ENCODE measurements around the gene ARSA. TPM values are rescaled to one million over a fixed set of nuclear protein-coding genes. Genes with fewer than 3 reads are reported as not detected.
"Not testable (repeated sequence)": the region's sequence is repeated elsewhere in the genome, so short reads cannot be mapped to it uniquely, and the experiment has no call there.

ARSA gene
- polyA plus RNA-seq, 3 donors: 11.9 to 85.2 (median 12.1) TPM

DNA sequence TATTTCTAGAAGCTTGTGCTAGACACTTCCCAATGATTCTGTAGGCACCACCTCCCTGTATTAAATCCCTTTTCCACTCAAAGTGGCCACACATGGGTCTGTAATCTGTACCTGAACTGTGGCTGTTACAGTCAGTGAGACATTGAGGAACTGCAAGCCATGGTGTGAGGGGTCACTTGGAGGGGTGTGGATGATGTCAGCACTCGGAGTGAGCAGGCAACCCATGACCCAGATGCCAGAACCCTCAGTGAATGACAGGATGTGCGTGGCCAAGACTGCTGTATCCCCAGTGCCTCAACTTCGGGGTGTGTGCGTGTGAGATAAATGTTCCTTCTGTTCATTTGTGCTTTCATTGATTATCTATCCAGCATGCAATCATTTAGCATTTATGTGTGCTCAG is 30.0 kb upstream of the ARSA start:
- H3K4me1 Mint-ChIP-seq: peaks cover 3% of the 10 kb centered on the region
- no peaks in the 10 kb centered on the region for H3K36me3 Mint-ChIP-seq
- Histone ChIP-seq H2AFZ (ENCODE audit: insufficient read depth, low read depth, low read length, poor library complexity, severe bottlenecking) (no peak overlapping the region), H3K4me1 (ENCODE audit: control insufficient read depth in 1 of 2, insufficient read depth in 2 of 2, low read length in 2 of 2) (peaks cover 0 to 15% of the 10 kb centered on the region in 2 donors), H4K20me1 (ENCODE audit: insufficient read depth, low read length) (no peaks in the 10 kb centered on the region), H3K9me3 (replicated peaks in 1 of 2; ENCODE audit: control insufficient read depth in 1 of 2, insufficient read depth in 1 of 2, low read length in 2 of 2) (no peaks in the 10 kb centered on the region), H3K9ac (ENCODE audit: insufficient read depth, low read length, poor library complexity, severe bottlenecking) (no peak overlapping the region), H3K4me3 (replicated peaks in 1 of 3; ENCODE audit: low read depth in 2 of 3, low read length in 3 of 3) (no peak overlapping the region), H3K36me3 (replicated peaks in 1 of 2; ENCODE audit: control insufficient read depth in 1 of 2, insufficient read depth in 2 of 2, low read length in 2 of 2) (no peaks in the 10 kb centered on the region), H3K4me2 (replicated peaks; ENCODE audit: extremely low read depth, low read length, poor library complexity, severe bottlenecking) (no peak overlapping the region), H3K79me2 (ENCODE audit: insufficient read depth, low read length) (no peaks in the 10 kb centered on the region), H3K27ac (ENCODE audit: low read depth in 1 of 2, low read length in 2 of 2) (no peak overlapping the region), H3K27me3 (ENCODE audit: control insufficient read depth in 2 of 2, insufficient read depth in 2 of 2, low read length in 2 of 2) (no peaks in the 10 kb centered on the region)
- WGBS (ENCODE audit: insufficient coverage): 42% methylated on average over 1 of the region's 4 CpGs
- no peak overlapping the region for H3K4me3 Mint-ChIP-seq
- TF ChIP-seq, protein P1, sequence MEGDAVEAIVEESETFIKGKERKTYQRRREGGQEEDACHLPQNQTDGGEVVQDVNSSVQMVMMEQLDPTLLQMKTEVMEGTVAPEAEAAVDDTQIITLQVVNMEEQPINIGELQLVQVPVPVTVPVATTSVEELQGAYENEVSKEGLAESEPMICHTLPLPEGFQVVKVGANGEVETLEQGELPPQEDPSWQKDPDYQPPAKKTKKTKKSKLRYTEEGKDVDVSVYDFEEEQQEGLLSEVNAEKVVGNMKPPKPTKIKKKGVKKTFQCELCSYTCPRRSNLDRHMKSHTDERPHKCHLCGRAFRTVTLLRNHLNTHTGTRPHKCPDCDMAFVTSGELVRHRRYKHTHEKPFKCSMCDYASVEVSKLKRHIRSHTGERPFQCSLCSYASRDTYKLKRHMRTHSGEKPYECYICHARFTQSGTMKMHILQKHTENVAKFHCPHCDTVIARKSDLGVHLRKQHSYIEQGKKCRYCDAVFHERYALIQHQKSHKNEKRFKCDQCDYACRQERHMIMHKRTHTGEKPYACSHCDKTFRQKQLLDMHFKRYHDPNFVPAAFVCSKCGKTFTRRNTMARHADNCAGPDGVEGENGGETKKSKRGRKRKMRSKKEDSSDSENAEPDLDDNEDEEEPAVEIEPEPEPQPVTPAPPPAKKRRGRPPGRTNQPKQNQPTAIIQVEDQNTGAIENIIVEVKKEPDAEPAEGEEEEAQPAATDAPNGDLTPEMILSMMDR (IDR thresholded peaks at IDR 0.05): no peak
- H3K9me3 Mint-ChIP-seq: peaks cover 0 to 13% (median 0%) of the 10 kb centered on the region in 7 donors
- H3K27ac Mint-ChIP-seq: no peak overlapping the region
- peaks cover 2 to 12% (median 4%) of the 10 kb centered on the region in 3 donors for H3K27me3 Mint-ChIP-seq (ENCODE audit: low read depth in 3 of 3)
- intact Hi-C loops (cut with micrococcal nuclease): no loop called here
- no peak for DNase-seq

GRCh38 chr22:50656122-50657070 is 28.4 kb upstream of the ARSA start:
- Histone ChIP-seq H3K9ac (ENCODE audit: insufficient read depth, low read length, poor library complexity, severe bottlenecking) (no peak overlapping the region), H3K36me3 (replicated peaks in 1 of 2; ENCODE audit: control insufficient read depth in 1 of 2, insufficient read depth in 2 of 2, low read length in 2 of 2) (no peaks in the 10 kb centered on the region), H3K79me2 (ENCODE audit: insufficient read depth, low read length) (no peaks in the 10 kb centered on the region), H2AFZ (ENCODE audit: insufficient read depth, low read depth, low read length, poor library complexity, severe bottlenecking) (peak overlapping the region; percentile 21), H3K4me3 (replicated peaks in 1 of 3; ENCODE audit: low read depth in 2 of 3, low read length in 3 of 3) (no peak overlapping the region), H3K4me1 (ENCODE audit: control insufficient read depth in 1 of 2, insufficient read depth in 2 of 2, low read length in 2 of 2) (peaks cover 0 to 15% of the 10 kb centered on the region in 2 donors), H3K4me2 (replicated peaks; ENCODE audit: extremely low read depth, low read length, poor library complexity, severe bottlenecking) (no peak overlapping the region), H3K9me3 (replicated peaks in 1 of 2; ENCODE audit: control insufficient read depth in 1 of 2, insufficient read depth in 1 of 2, low read length in 2 of 2) (no peaks in the 10 kb centered on the region), H3K27me3 (ENCODE audit: control insufficient read depth in 2 of 2, insufficient read depth in 2 of 2, low read length in 2 of 2) (no peaks in the 10 kb centered on the region), H4K20me1 (ENCODE audit: insufficient read depth, low read length) (no peaks in the 10 kb centered on the region), H3K27ac (ENCODE audit: low read depth in 1 of 2, low read length in 2 of 2) (no peak overlapping the region)
- peak in 1 of 3 donors; percentile 52 for DNase-seq
- Mint-ChIP-seq H3K27me3 (ENCODE audit: low read depth in 3 of 3) (peaks cover 2 to 12% (median 8%) of the 10 kb centered on the region in 3 donors), H3K4me1 (peaks cover 3% of the 10 kb centered on the region), H3K36me3 (no peaks in the 10 kb centered on the region), H3K4me3 (no peak overlapping the region), H3K27ac (peak overlapping the region in 1 of 7 donors; percentile 50), H3K9me3 (peaks cover 0 to 13% (median 0%) of the 10 kb centered on the region in 7 donors)
- TF ChIP-seq, protein P1 (IDR thresholded peaks at IDR 0.05): no peak
- intact Hi-C loops (cut with micrococcal nuclease): no loop called here
- 83% methylated on average over 20 of the region's 23 CpGs for WGBS (ENCODE audit: insufficient coverage)

- H3K79me2 ChIP-seq (ENCODE audit: insufficient read depth, low read length); DNase-seq; H3K4me2 ChIP-seq (replicated peaks; ENCODE audit: extremely low read depth, low read length, poor library complexity, severe bottlenecking); H3K4me3 ChIP-seq (replicated peaks in 1 of 3; ENCODE audit: low read depth in 2 of 3, low read length in 3 of 3); intact Hi-C loops (cut with micrococcal nuclease); H4K20me1 ChIP-seq (ENCODE audit: insufficient read depth, low read length); H3K27me3 ChIP-seq (ENCODE audit: control insufficient read depth in 2 of 2, insufficient read depth in 2 of 2, low read length in 2 of 2); H3K4me3 Mint-ChIP-seq; H3K9ac ChIP-seq (ENCODE audit: insufficient read depth, low read length, poor library complexity, severe bottlenecking); H3K9me3 ChIP-seq (replicated peaks in 1 of 2; ENCODE audit: control insufficient read depth in 1 of 2, insufficient read depth in 1 of 2, low read length in 2 of 2); H3K27ac ChIP-seq (ENCODE audit: low read depth in 1 of 2, low read length in 2 of 2); H3K36me3 ChIP-seq (replicated peaks in 1 of 2; ENCODE audit: control insufficient read depth in 1 of 2, insufficient read depth in 2 of 2, low read length in 2 of 2); H3K27me3 Mint-ChIP-seq (ENCODE audit: low read depth in 3 of 3); H3K27ac Mint-ChIP-seq; H3K4me1 Mint-ChIP-seq; H3K36me3 Mint-ChIP-seq; H2AFZ ChIP-seq (ENCODE audit: insufficient read depth, low read depth, low read length, poor library complexity, severe bottlenecking): not testable (repeated sequence)
- WGBS (ENCODE audit: insufficient coverage): 93% methylated on average over 6 of the region's 6 CpGs
- H3K4me1 ChIP-seq (ENCODE audit: control insufficient read depth in 1 of 2, insufficient read depth in 2 of 2, low read length in 2 of 2): peaks cover 0 to 15% of the 10 kb centered on the region in 2 donors
- peaks cover 2 to 11% (median 8%) of the 10 kb centered on the region in 7 donors for H3K9me3 Mint-ChIP-seq
Observed at GRCh38 chr22:50654664-50655063, 26.7 kb upstream of the ARSA start.

All from CD14-positive monocyte (primary cell).